ENCODE measurements around the gene NDEL1.
"Not testable (repeated sequence)": the region's sequence is repeated elsewhere in the genome, so short reads cannot be mapped to it uniquely, and the experiment has no call there.

NDEL1 gene

GRCh38 chr17:8435245-8436168 is at the start of gene NDEL1:
NDEL1 (plus strand) TSS chr17:8435884; CDS start chr17:8444272, 8,388 bp downstream.
- DNase-seq = peak; percentile 99

DNA sequence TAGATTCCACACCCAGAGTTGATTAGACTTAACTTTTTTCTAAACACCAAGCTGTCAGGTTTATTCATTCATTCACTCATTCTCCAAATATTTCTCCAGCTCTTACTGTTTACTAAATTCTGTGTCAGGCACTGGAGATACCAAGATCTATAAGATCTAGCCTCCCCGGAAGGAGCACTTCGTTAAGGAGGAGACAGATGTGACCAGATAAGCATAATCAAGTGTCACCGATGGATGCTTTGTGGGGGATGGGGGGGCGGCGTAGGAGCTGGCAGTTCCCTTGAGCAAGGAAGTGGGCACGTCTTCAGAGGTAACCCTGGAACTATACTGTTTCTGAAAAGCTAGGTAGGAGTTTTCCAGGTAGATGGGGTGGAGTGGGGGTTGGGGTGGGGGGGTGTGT is 48.8 kb upstream of the NDEL1 start:
- no peak for DNase-seq

DNA sequence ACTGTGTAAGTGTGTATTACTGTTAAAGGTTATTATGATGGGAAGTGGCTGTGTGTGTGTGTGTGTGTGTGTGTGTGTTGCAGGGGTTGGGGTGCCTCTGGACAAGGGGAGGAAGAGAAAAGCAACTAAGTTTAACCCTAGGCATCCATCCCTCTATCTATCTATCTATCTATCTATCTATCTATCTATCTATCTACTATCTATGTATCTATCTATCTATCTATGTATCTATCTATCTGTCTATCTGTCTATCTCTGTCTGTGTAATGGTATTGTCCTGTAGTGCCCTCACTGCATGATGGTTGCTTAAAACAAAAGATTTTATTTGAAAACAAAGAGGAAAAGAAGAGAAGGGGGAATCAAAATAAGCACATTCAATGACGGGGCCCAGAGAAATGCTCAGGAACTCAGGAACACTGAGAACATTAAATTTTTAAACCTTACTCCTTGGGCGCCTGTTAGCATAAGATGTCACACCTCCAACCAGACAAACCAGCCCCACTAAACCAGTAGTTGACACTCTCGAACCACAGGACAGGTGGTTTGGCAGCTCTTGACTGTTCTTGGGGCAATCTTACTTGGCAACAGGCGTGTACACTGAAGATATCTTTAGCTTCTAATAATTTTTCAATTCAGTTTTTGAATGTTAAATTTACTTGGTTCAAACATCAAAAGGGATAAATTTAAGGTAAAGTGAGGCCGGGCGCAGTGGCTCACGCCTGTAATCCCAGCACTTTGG is 47.6 kb upstream of the NDEL1 start:
- no peak for DNase-seq

DNA sequence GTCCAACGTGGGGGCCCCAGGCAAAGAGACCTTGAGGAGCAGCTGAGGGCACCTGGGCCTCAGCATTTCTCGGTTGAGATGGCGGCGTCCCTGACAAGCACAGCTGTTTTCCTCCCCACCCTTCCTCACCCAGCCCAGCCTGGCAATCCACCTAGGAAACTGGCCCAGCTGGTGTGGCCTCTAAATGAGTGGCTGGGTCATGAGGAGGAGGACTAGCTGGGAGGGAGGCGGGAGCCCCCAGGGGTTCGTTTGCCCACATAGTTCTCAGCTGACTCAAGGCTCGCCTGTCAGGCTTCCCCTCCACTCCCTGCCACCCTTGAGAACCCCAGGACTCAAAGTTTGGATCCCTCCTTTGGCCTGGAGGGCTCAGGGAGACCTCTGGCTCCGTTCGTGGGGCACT is 44.0 kb upstream of the NDEL1 start:
- DNase-seq = no peak

GRCh38 chr17:8392274-8392673 is 43.4 kb upstream of the NDEL1 start:
- DNase-seq = no peak

DNA sequence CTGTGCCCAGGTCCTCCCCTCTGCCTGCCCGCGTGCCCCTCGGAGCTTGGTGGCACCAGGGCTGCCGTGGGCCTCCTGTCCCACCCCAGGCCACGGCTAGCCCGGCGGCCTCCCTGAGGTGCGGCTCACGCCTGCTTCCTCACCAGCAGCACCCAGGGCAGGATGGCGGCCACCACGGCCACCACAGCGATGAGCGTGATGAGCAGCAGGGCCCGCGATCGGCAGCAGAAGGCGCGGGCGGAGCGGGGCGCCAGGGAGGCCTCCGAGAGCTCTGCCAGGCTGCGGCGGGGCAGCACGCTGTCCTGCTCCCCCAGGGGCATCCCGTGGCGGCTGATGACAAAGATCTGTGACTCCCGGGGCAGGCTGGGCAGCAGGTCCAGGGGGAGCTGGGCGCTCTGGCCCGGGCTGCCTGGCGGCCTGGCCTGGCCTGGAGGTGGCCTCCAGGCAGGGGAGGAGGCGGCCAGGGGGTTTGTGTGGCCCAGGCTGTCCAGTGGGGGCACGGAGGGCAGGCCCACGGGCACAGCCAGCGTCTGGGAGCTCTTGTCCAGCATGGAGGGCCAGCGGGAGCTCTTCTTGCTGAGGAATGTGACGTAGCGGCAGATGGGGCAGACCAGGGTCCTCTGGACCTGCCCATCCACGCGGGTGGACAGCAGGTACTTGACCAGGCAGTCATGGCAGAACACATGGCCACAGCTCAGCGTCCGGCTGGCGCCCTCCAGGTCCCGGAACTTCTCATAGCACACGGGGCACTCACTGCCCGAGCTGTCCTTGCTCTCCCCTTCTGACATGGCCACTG is 42.8 kb upstream of the NDEL1 start:
- no peak for DNase-seq

DNA sequence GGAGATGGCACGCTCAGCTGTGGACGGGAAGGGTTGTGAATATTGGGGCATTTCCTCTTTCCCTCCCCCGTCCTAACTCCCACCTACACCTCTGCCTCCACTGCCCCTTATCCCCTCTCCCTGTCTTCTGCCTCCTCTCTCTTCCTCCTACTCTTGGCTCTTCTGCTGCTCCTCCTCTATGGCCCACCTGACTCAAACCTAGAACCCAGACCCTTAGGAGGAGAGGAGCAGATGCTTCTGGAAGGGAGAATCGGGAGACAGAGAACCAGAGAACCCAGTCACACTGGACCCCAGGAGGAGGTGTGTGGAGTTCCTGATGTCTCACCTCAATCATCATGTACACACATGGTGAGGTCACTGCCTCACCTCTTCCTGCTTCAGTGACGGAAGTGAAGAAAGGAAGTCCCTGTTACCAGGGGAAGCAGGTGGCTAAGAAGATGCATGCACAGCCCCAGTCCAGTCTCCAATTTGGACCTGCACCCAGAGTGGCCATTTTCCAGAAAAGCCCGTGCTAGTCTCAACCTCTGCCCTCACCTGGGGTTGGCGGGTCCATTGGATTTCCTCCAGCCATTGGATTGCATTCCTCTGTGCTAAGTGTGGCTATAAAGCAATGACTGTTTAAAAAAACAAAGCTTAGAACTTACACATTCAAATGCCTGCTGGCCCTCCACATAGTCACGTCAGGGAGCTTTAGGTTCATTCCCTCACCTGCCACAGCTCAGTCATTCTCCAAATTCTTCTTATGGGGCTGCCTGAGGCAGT is 42.0 kb upstream of the NDEL1 start:
- DNase-seq = peak; percentile 20

DNA sequence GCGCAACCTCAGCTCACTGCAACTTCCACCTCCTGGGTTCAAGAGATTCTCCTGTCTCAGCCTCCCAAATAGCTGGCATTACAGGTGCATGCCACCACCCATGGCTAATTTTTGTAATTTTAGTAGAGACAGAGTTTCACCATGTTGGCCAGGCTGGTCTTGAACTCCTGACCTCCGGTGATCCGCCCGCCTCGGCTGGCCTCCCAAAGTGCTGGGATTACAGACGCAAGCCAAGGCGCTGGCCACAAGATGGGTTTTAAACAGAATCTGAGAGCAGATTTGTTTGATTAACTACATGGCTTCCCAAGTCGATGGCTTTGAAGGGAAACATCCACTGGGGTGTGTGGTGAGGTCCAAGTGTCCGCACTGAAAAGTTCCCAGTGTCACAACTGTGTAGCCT is 41.2 kb upstream of the NDEL1 start:
- not testable (repeated sequence) for DNase-seq

DNA sequence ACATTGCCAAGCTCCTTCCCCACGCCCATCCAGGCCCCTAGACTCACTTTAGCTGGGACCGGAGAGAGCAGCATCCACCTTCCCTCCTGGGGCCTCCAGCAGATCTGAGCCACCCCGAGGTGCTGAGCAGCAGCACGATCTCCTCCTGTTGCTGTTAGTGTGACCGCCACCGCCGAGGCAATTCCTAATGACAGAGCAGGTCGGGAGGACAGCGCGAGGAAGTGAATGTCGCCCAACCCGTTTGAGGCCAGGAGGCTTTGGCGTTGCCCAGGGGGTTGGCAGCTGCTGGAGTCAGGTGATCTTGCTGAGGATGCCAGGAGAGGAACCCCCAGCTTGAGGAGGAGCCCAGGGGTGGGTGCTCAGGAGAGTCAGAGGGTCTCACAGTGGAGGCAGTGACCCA is 38.0 kb upstream of the NDEL1 start, which contains the start of gene RNF222:
Gene RNF222, minus strand, starts transcription at position 192 of the 400 bp plus-strand sequence. CDS start 4,366 bp downstream, outside the sequence.
- DNase-seq = no peak

DNA sequence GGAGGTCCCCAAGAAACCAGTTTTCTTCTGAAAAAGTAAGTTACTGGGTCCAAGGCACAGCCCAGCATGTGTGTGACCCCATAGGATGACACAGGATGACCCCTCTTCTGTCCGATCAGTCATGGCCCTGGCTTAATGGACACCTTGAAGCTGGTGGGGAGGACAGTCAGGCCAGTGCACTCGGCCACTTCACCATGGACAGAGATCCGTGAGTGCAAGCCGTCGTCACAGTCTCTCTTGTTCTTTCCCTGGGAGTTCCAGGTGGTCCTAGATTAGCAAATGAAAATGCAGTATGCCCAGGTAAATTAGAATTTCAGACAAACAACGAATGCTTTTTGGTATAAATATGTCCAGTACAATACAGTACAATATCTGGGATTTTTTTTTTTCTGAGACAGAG is 36.7 kb upstream of the NDEL1 start:
- DNase-seq = no peak

DNA sequence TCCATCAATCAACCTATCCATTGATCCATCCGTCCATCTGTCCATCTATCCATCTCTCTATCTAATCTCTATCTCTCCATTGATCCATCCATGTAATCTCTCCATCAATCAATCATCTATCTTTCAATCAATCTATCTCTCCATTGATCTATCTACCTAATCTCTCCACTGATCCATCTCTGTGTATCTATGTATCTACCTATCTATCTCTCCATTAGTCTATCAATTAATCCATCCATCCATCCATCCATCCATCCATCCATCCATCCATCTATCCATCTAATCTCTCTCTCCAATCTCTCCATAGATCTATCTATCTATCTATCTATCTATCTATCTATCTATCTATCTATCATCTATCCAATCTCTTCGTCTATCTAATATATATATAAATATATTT is 34.6 kb upstream of the NDEL1 start:
- no peak for DNase-seq

DNA sequence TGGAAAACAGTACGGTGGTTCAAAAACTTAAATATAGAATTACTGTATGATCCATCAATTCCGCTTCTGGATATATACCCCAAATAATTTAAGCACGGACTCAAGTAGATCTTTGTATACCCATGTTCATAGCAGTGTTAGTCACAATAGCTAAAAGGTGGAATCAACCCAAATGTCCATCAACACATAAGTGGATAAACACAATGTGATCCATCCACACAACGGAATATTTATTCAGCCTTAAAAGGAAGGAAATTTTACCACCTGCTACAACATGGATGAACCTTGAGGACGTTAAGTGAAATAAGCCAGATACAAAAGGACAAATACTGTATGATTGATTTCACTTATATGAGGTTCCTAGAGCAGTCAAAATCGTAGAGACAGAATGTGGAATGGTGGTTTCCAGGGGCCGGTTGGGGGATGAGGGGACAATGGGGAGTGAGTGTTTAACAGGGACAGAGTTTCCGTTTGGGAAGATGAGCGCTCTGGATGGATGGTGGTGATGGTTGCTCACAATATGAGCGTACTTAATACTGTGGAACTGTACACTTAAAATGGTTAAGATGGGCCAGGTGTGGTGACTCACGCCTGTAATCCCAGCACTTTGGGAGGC is 32.7 kb upstream of the NDEL1 start:
- DNase-seq = no peak

DNA sequence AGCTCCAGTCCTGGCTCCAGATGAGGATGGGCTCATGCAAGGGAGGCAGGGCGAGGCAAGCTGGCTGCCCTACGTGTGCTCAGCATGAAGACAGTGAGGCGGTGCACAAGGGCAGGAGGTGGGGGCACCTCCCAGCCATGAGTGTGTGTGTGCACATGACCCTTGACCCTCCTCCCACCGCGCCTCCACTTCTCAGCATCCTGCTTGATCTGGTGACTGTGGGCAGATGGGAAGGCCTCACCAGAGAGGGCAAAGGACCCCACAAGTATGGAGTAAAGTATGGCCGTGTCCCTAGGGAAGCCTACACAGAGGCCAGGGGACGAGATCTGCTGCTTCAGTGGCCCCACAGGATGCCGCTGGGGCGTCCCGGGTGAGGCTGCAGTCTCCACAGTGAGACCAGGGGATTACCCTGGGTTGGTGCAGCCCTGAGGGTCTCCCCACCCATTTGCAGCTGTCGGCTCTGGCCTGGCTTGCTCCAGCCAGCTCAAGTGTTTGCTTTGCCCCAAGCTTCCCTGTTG is 30.1 kb upstream of the NDEL1 start:
- DNase-seq = no peak

DNA sequence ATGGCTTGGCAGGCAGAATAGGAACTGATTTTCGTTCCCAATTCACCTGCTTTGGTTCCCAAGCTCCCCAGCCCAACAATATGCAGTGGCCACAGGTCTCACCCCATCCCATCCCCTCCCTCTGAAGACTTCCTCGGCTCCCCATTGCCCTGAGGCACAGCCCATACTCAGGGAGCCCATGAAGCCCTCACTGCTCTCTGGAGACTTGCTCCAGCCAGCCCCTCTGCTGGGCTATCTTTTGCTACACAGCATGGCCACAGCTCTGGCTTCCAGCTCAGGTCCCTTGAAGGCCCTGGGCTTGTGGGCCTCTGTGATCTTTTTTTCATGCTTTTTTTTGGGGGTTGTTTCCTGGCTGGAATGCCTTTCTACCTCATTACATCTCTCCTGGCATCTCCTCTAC is 29.5 kb upstream of the NDEL1 start:
- DNase-seq = no peak

DNA sequence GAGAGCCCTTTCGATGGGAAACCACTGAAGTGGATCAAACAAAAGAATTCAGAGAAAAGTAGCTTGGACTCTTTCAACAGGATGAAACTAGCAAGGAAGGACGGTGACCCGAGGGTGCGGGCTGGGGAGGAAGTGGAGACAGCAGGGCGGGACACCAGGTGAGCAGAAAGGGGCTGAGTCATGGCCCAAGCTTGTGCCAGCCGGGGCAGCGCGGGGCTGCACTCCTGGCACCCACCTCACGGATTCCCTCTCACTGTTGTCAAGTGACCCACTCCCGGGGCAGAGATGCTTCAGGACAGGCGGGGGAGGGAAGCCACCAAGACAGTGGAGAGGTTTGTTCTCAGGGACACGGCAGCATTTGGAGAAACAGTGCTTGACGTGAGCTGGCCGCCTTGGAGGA is 27.3 kb upstream of the NDEL1 start:
- no peak for DNase-seq

- DNase-seq = peak; percentile 82
Observed at GRCh38 chr17:8409966-8410882, 25.5 kb upstream of the NDEL1 start.

DNA sequence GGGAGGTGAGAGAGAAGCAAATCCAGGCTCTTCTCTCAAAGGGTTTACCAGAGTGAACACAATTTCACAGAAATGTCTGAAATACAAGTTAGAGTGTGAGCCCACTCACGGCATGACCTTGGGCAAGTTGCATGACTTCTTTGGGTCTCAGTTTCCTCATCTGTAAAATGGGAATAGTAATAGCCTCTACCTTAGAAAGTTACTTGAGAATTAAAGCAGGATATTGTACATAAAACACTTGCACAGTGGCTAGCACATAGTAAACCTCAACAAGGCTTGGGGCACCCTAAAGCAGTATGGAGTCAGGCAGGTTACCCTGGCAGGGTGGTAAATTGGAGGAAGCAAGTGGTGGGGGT is 24.8 kb upstream of the NDEL1 start:
- DNase-seq = no peak

GRCh38 chr17:8412089-8412488 is 23.6 kb upstream of the NDEL1 start:
- no peak for DNase-seq

DNA sequence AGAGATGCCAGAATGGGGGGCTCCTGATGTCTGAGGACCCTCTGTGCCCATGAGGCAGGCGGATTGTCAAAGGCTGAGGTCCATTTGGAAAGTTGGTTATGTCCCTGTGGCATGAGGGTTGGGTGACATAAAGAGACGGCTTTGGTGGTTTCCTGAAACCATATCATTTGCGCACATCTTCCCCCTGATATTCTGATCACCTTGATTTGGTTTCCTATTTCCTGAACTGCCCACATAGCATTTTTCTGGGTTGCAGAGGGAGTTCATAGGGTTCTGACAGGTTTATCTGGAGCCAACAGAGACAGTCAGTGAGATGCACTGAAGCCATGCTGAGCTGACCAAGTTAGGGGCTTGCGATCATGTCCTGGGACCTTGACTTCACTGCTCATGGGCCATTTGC is 22.4 kb upstream of the NDEL1 start:
- no peak for DNase-seq

DNA sequence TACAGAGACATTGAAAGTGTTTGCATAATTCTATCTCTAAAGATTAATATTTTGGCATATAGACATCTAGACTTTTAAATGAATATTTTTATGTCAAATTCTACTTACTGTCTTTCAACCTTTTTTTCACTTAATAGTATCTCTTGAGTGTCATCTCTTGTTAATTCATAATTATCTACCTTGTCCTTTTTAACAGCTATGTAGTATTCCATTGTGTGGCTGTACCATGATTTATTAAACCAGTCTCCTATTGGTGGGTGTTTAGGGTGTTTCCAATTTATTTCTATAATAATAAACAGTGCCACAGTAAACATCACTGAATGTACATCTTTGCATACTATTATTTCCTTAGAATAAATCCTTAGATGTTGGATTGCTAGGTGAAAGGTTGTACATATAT is 21.7 kb upstream of the NDEL1 start:
- no peak for DNase-seq

DNA sequence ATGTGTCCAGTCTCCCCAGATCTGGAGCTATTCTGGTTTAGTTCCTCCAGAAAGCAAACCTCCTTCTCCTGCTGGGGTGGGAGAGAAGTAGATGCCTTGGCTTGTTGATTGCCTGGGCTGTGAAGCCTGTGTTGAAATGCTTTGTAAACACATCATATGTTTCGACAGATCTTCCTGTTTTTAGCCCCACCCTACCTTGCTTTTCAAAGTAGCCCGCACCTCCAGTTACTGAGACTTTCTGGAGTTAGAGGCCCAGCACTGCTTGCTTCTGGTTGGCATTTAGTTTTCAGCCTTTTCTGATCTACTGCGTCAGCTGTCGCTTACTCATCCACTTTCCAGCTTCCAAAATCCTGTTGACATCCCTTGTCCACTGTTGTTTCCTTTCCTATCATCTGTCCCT is 17.9 kb upstream of the NDEL1 start:
- no peak for DNase-seq

All from activated CD4-positive, alpha-beta T cell treated with anti-CD3 and anti-CD28 coated beads, Interleukin-2, amount 50 U/mL, for 1 hour (primary cell).